CD4-positive, alpha-beta memory T cell (primary cell): ENCODE data around the gene NABP2. TPM values are rescaled to one million over a fixed set of nuclear protein-coding genes. Genes with fewer than 3 reads are reported as not detected.
"Not testable (repeated sequence)": the region's sequence is repeated elsewhere in the genome, so short reads cannot be mapped to it uniquely, and the experiment has no call there.

ENCODE experiments used
- CTCF ChIA-PET: fragments of 350-600 bp; sonication (Branson Sonifier 250); formaldehyde crosslinking; loops from one replicate; lab custom pipeline; 2021; ENCODE audit warnings: inconsistent platforms; ENCODE audit not compliant: partially characterized antibody; lab: Charles Lee
- POLR2A ChIA-PET: fragments of 350-600 bp; sonication (Branson Sonifier 250); formaldehyde crosslinking; loops from one replicate; lab custom pipeline; 2021; ENCODE audit not compliant: partially characterized antibody; lab: Charles Lee
- DNase-seq, 5 donors: peaks; one replicate each; pipeline versions ENCODE4 v3.0.0 to v3.0.0-alpha.2; 2020 to 2022; ENCODE audit warnings: mixed read lengths in 1 of 5
- H3K27ac ChIP-seq: one replicate; pipeline ENCODE4 v1.7.0; 2013; ENCODE audit warnings: low read depth, low read length
- H3K27me3 ChIP-seq: 2 replicates; pipeline ENCODE4 v1.7.0; 2013; ENCODE audit warnings: mild to moderate bottlenecking, low read length, moderate library complexity; ENCODE audit not compliant: insufficient read depth
- H3K36me3 ChIP-seq: 2 replicates; pipeline ENCODE4 v1.7.0; 2013; ENCODE audit warnings: mild to moderate bottlenecking, low read length, moderate library complexity; ENCODE audit not compliant: insufficient read depth
- H3K4me1 ChIP-seq: 2 replicates; pipeline ENCODE4 v1.7.0; 2013; ENCODE audit warnings: mild to moderate bottlenecking, low read length, moderate library complexity; ENCODE audit not compliant: insufficient read depth
- H3K4me3 ChIP-seq, 2 donors: one replicate each; pipeline ENCODE4 v1.7.0; 2013; ENCODE audit warnings: low read length in 2 of 2, mild to moderate bottlenecking in 1 of 2
- H3K9me3 ChIP-seq, 2 donors: one replicate each; pipeline ENCODE4 v1.7.0; 2013; ENCODE audit warnings: low read length in 2 of 2, control low read depth in 1 of 2; ENCODE audit not compliant: control insufficient read depth in 1 of 2
- H3K27ac Mint-ChIP-seq, 7 donors: one replicate each; pipeline ENCODE4 v1.8.0; 2020 to 2021; ENCODE audit warnings: mixed read lengths in 7 of 7, mild to moderate bottlenecking in 6 of 7, inconsistent platforms in 3 of 7, moderate library complexity in 3 of 7
- H3K27me3 Mint-ChIP-seq, 2 donors: one replicate each; pipeline ENCODE4 v1.8.0; 2020 to 2021; ENCODE audit warnings: mixed read lengths in 2 of 2
- H3K36me3 Mint-ChIP-seq, 2 donors: one replicate each; pipeline ENCODE4 v1.8.0; 2020 to 2021; ENCODE audit warnings: mixed read lengths in 2 of 2, inconsistent platforms in 1 of 2, mild to moderate bottlenecking in 1 of 2
- H3K4me1 Mint-ChIP-seq, 4 donors: one replicate each; pipeline ENCODE4 v1.8.0; 2020 to 2021; ENCODE audit warnings: mixed read lengths in 4 of 4, mild to moderate bottlenecking in 1 of 4
- H3K4me3 Mint-ChIP-seq, 8 donors: one replicate each; pipeline ENCODE4 v1.8.0; 2020 to 2021; ENCODE audit warnings: mixed read lengths in 8 of 8, mild to moderate bottlenecking in 7 of 8, moderate library complexity in 6 of 8, inconsistent platforms in 3 of 8
- H3K9me3 Mint-ChIP-seq, 8 donors: one replicate each; pipeline ENCODE4 v1.8.0; 2020 to 2021; ENCODE audit warnings: mixed read lengths in 8 of 8, mild to moderate bottlenecking in 5 of 8, inconsistent platforms in 3 of 8, moderate library complexity in 1 of 8
- intact Hi-C: fragments of 100-400 bp; cut with micrococcal nuclease; formaldehyde crosslinking; loops from one replicate; pipeline ENCODE4 v1.15.1; 2023
- polyA plus RNA-seq, 2 donors: library from polyadenylated mRNA; unstranded; fragments of 300-500 nt; fragmentation: Illumina TruSeq; gene quantifications; one replicate each; pipeline ENCODE4 v1.2.3, GENCODE V29; 2021
- total RNA-seq, 2 experiments: library from RNA; stranded (reverse); gene quantifications; one replicate each; pipeline ENCODE4 v1.2.3, GENCODE V29; 2021

The NABP2 gene
- total and polyA plus RNA-seq, 4 experiments from 2014 or later: 4.1 to 19.1 (median 10.8) TPM

DNA sequence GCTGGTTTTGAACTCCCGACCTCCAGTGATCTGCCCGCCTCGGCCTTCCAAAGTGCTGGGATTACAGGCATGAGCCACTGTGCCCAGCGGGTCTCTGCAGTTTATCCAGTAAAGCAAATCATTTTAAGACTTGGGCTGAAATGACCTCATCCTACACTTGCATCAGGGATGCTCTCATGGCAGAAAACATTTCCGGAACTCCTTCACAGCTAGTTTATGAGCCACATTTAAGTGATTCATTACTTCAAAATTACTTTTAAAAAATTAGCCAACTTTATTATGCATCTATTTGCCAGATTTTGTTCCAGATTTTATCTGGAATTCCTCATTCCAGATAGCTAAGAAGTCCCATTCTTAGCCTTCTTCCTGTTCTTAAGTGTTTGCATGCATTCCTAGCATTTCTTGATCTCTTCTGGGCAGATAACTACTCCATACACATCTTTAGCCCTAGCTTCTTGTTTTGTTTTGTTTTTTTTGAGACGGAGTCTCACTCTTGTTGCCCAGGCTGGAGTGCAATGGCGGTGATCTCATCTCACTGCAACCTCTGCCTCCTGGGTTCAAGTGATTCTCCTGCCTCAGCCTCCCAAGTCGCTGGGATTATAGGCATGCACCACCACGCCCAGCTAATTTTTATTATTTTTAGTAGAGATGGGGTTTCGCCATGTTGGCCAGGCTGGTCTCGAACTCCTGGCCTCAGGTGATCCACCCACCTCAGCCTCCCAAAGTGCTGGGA, 27.2 kb upstream of the NABP2 start:
- H3K4me1 Mint-ChIP-seq: peaks cover 8 to 12% (median 11%) of the 10 kb centered on the region in 4 donors
- H3K4me1 ChIP-seq, H3K27ac Mint-ChIP-seq, H3K27me3 Mint-ChIP-seq, H3K36me3 Mint-ChIP-seq, DNase-seq, H3K36me3 ChIP-seq, H3K4me3 Mint-ChIP-seq, H3K27me3 ChIP-seq, H3K9me3 Mint-ChIP-seq, H3K27ac ChIP-seq, H3K4me3 ChIP-seq, H3K9me3 ChIP-seq, intact Hi-C loops: not testable (repeated sequence)
- ChIA-PET POLR2A (interaction anchor here (1.0 to 1.3 kb wide), 3 partner anchors 25 to 61 kb away, joined by 3 to 4 read pairs (median 3); partner anchors contain the start of genes ANKRD52 and RNF41), CTCF (interaction anchor here (0.6 to 1.3 kb wide), 3 partner anchors 11 to 135 kb away, joined by 3 read pairs; no protein-coding TSS in a partner anchor)

DNA sequence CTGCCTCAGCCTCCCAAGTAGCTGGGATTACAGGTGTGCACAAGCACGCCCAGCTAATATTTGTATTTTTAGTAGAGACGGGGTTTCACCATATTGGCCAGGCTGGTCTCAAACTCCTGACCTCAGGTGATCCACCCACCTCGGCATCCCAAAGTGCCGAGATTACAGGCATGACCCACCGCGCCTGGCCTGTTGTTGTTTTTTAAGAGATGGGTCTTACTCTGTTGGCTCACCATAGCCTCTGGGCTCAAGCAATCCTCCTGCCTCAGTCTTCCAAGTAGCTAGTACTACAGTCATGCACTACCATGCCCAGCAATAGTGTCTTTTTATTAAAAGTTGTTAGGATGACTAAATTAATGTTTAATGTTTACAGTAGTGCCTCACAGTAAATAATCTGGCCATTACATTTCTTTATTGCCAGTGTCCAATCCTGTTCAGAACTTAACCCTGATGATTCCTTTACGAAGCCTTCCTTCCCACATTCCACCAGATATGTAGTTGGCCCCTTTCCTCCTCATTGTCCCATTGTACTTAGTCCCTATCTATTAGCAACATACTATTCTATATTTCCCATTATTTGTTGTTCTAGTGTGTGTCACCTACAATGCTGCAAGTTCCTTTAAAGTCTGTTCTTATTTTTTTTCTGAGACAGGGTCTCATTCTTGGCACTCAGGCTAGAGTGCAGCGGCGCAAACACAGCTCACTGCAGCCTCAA, 26.1 kb upstream of the NABP2 start:
- Histone ChIP-seq H3K4me1 (no peaks in the 10 kb centered on the region), H3K27ac (no peak overlapping the region), H3K27me3 (no peaks in the 10 kb centered on the region), H3K36me3 (no peaks in the 10 kb centered on the region), H3K9me3 (no peaks in the 10 kb centered on the region), H3K4me3 (no peak overlapping the region)
- intact Hi-C loops: no loop called here
- Mint-ChIP-seq H3K4me3 (no peak overlapping the region), H3K9me3 (no peaks in the 10 kb centered on the region), H3K4me1 (peaks cover 4 to 8% (median 6%) of the 10 kb centered on the region in 4 donors), H3K27ac (peak overlapping the region in 2 of 7 donors; percentile 70 to 77), H3K36me3 (no peaks in the 10 kb centered on the region), H3K27me3 (no peaks in the 10 kb centered on the region)
- CTCF ChIA-PET: interaction anchor here (0.6 to 1.3 kb wide), 2 partner anchors 24 to 194 kb away, joined by 3 read pairs; no protein-coding TSS in a partner anchor
- POLR2A ChIA-PET: interaction anchor here (0.9 to 1.4 kb wide), 3 partner anchors 8 to 80 kb away, joined by 3 to 6 read pairs (median 4); partner anchors contain the start of genes RNF41, SMARCC2 and ZC3H10
- DNase-seq: no peak

- Histone ChIP-seq H3K27ac (no peak overlapping the region), H3K4me1 (no peaks in the 10 kb centered on the region), H3K27me3 (no peaks in the 10 kb centered on the region), H3K36me3 (no peaks in the 10 kb centered on the region), H3K4me3 (no peak overlapping the region), H3K9me3 (no peaks in the 10 kb centered on the region)
- Mint-ChIP-seq H3K4me3 (no peak overlapping the region), H3K4me1 (peaks cover 0 to 6% (median under 1%) of the 10 kb centered on the region in 4 donors), H3K36me3 (no peaks in the 10 kb centered on the region), H3K27me3 (no peaks in the 10 kb centered on the region), H3K27ac (peak overlapping the region in 3 of 7 donors; percentile 14 to 70 (median 22)), H3K9me3 (no peaks in the 10 kb centered on the region)
- no peak for DNase-seq
- intact Hi-C loops: no loop called here
- CTCF ChIA-PET: no interaction called here
- POLR2A ChIA-PET: interaction anchor here (0.9 to 1.4 kb wide), 2 partner anchors 9 to 80 kb away, joined by 3 to 6 read pairs; partner anchors contain the start of genes SMARCC2 and ZC3H10
These were observed 25.3 kb upstream of the NABP2 start for GRCh38 chr12:56198836-56199235.

GRCh38 chr12:56202366-56202765, 21.8 kb upstream of the NABP2 start:
- intact Hi-C loops: no loop called here
- no peak overlapping the region for H3K27ac ChIP-seq
- CTCF ChIA-PET: interaction anchor here (0.9 to 3.5 kb wide), 6 partner anchors 10 to 262 kb away, joined by 3 to 10 read pairs (median 4); partner anchors contain the start of genes RNF41 and ZC3H10
- H3K4me3 ChIP-seq: no peak overlapping the region
- no peaks in the 10 kb centered on the region for H3K9me3 ChIP-seq
- no peak for DNase-seq
- H3K27me3 Mint-ChIP-seq: no peaks in the 10 kb centered on the region
- no peaks in the 10 kb centered on the region for H3K27me3 ChIP-seq
- peaks cover 12% of the 10 kb centered on the region for H3K36me3 ChIP-seq
- no peak overlapping the region for H3K4me3 Mint-ChIP-seq
- no peaks in the 10 kb centered on the region for H3K9me3 Mint-ChIP-seq
- POLR2A ChIA-PET: interaction anchor here (1.2 to 2.0 kb wide), 3 partner anchors 13 to 65 kb away, joined by 3 to 8 read pairs (median 7); partner anchors contain the start of genes COQ10A, RNF41 and SMARCC2
- H3K27ac Mint-ChIP-seq: peak overlapping the region in 3 of 7 donors; percentile 29 to 69 (median 56)
- H3K36me3 Mint-ChIP-seq: peaks cover 10 to 21% of the 10 kb centered on the region in 2 donors
- H3K4me1 Mint-ChIP-seq: peaks cover 0 to 6% (median under 1%) of the 10 kb centered on the region in 4 donors
- no peaks in the 10 kb centered on the region for H3K4me1 ChIP-seq

- ChIA-PET POLR2A (interaction anchor here (1.2 to 2.0 kb wide), 2 partner anchors 19 to 64 kb away, joined by 3 to 8 read pairs; partner anchors contain the start of genes COQ10A and RNF41), CTCF (interaction anchor here (0.7 to 3.5 kb wide), 4 partner anchors 10 to 261 kb away, joined by 3 to 10 read pairs (median 4); no protein-coding TSS in a partner anchor)
- no peak overlapping the region for H3K4me3 ChIP-seq
- Mint-ChIP-seq H3K27ac (peak overlapping the region in 3 of 7 donors; percentile 42 to 69 (median 56)), H3K27me3 (no peaks in the 10 kb centered on the region), H3K9me3 (no peaks in the 10 kb centered on the region), H3K4me3 (no peak overlapping the region), H3K4me1 (peaks cover 0 to 6% (median under 1%) of the 10 kb centered on the region in 4 donors), H3K36me3 (peaks cover 14 to 26% of the 10 kb centered on the region in 2 donors)
- H3K4me1 ChIP-seq: no peaks in the 10 kb centered on the region
- H3K27ac ChIP-seq: no peak overlapping the region
- intact Hi-C loops: no loop called here
- no peaks in the 10 kb centered on the region for H3K9me3 ChIP-seq
- H3K27me3 ChIP-seq: no peaks in the 10 kb centered on the region
- no peak for DNase-seq
- peaks cover 17% of the 10 kb centered on the region for H3K36me3 ChIP-seq
These were observed 21.3 kb upstream of the NABP2 start for GRCh38 chr12:56202838-56203237.

- H3K9me3 Mint-ChIP-seq: no peaks in the 10 kb centered on the region
- Histone ChIP-seq H3K9me3 (no peaks in the 10 kb centered on the region), H3K36me3 (peaks cover 21% of the 10 kb centered on the region), H3K4me3 (no peak overlapping the region), H3K27ac (no peak overlapping the region), H3K27me3 (no peaks in the 10 kb centered on the region), H3K4me1 (no peaks in the 10 kb centered on the region)
- ChIA-PET CTCF (interaction anchor here (0.7 to 5.2 kb wide), 6 partner anchors 12 to 54 kb away, joined by 3 to 30 read pairs (median 4); partner anchors contain the start of genes ANKRD52, RNF41 and SMARCC2), POLR2A (interaction anchor here (1.3 to 1.5 kb wide), 2 partner anchors 18 to 260 kb away, joined by 3 to 5 read pairs; partner anchors contain the start of gene RNF41)
- DNase-seq: no peak
- intact Hi-C loops: no loop called here
- peaks cover 14 to 33% of the 10 kb centered on the region in 2 donors for H3K36me3 Mint-ChIP-seq
- no peaks in the 10 kb centered on the region for H3K27me3 Mint-ChIP-seq
- H3K27ac Mint-ChIP-seq: peak overlapping the region in 3 of 7 donors; percentile 9 to 85 (median 35)
- peaks cover 0 to 4% (median under 1%) of the 10 kb centered on the region in 4 donors for H3K4me1 Mint-ChIP-seq
- H3K4me3 Mint-ChIP-seq: no peak overlapping the region
These were observed 19.9 kb upstream of the NABP2 start for GRCh38 chr12:56204275-56204674.
